HepG2 (cell line): ENCODE measurements around the gene SH3PXD2A. TPM values are rescaled to one million over a fixed set of nuclear protein-coding genes. Genes with fewer than 3 reads are reported as not detected.

Experiments
- ATAC-seq: fragments of 200-7000 bp; cut with Tn5 transposase; 3 replicates; pipeline ENCODE4 v1.9.1; 2020; ENCODE audit warnings: mild to moderate bottlenecking, moderate library complexity
- BruUV-seq: library from RNA; stranded (reverse); fragments of 400-500 nt; replicated peaks from 2 replicates; lab custom pipeline; 2021; lab: Mats Ljungman, UMichigan
- CTCF ChIA-PET: fragments of 300-600 bp; formaldehyde crosslinking; extraction: SDS; loops from one replicate; lab custom pipeline; 2021; ENCODE audit warnings: low total read pairs, inconsistent platforms, low intra/inter-chr PET ratio; lab: Yijun Ruan, JAX
- POLR2A ChIA-PET: fragments of 350-600 bp; sonication (Branson Sonifier 250); formaldehyde crosslinking; loops from one replicate; lab custom pipeline; 2020; ENCODE audit warnings: antibody characterized with exemption, inconsistent platforms; lab: Yijun Ruan, JAX
- DNase-seq: peaks from one replicate; pipeline ENCODE4 v3.0.0-alpha.2; 2015; ENCODE audit warnings: low spot score
- FAIRE-seq: peaks from 3 replicates; lab custom pipeline; 2011; peaks lifted over from hg19 to GRCh38; lab: Jason Lieb, UNC
- H2AFZ ChIP-seq: one replicate; pipeline ENCODE4 v1.6.1; 2011; ENCODE audit warnings: low read length, inconsistent platforms
- H3K27ac ChIP-seq: fragments of 300-600 bp; 3 replicates; pipeline ENCODE4 v1.8.0; 2011; ENCODE audit warnings: mixed run types, mild to moderate bottlenecking, mixed read lengths, low read length, inconsistent platforms; ENCODE audit not compliant: insufficient read depth; ENCODE audit errors: extremely low read length
- H3K27me3 ChIP-seq, 2 experiments: fragments of 200-600 bp in 1 of 2; 2 replicates in 1 of 2; 3 replicates in 1 of 2; pipeline versions ENCODE4 v1.6.0 to v1.8.0; 2011; ENCODE audit warnings: low read length in 2 of 2, mild to moderate bottlenecking in 2 of 2, moderate library complexity in 2 of 2, inconsistent platforms in 1 of 2; ENCODE audit not compliant: insufficient read depth in 2 of 2, control insufficient read depth in 1 of 2
- H3K36me3 ChIP-seq, 2 experiments: fragments of 200-600 bp in 1 of 2; replicated peaks in 1 of 2; 2 replicates in 1 of 2; 3 replicates in 1 of 2; pipeline versions ENCODE4 v1.5.1 to v1.8.0; 2011; ENCODE audit warnings: low read length in 2 of 2, inconsistent platforms in 1 of 2; ENCODE audit not compliant: insufficient read depth in 2 of 2, control insufficient read depth in 1 of 2
- H3K4me1 ChIP-seq: 2 replicates; pipeline ENCODE4 v1.5.1; 2012; ENCODE audit warnings: low read length, inconsistent platforms; ENCODE audit not compliant: insufficient read depth
- H3K4me2 ChIP-seq: 2 replicates; pipeline ENCODE4 v1.6.0; 2011; ENCODE audit warnings: low read depth, low read length, inconsistent platforms
- H3K4me3 ChIP-seq, 3 experiments: fragments of 200-600 bp in 1 of 3; sonication (generic), shearing (Covaris generic) in 1 of 3; replicated peaks in 1 of 3; 2 replicates each; pipeline ENCODE4 v1.5.1; 2011 to 2016; ENCODE audit warnings: low read length in 3 of 3, inconsistent platforms in 2 of 3, low read depth in 2 of 3, mild to moderate bottlenecking in 2 of 3, control low read depth in 1 of 3, mixed read lengths in 1 of 3; ENCODE audit not compliant: insufficient read depth in 1 of 3
- H3K79me2 ChIP-seq: one replicate; pipeline ENCODE4 v1.6.1; 2011; ENCODE audit warnings: low read length, inconsistent platforms; ENCODE audit not compliant: insufficient read depth
- H3K9ac ChIP-seq: 2 replicates; pipeline ENCODE4 v1.6.0; 2011; ENCODE audit warnings: mild to moderate bottlenecking, low read depth, low read length, inconsistent platforms; ENCODE audit not compliant: insufficient read depth
- H3K9me3 ChIP-seq: 2 replicates; pipeline ENCODE4 v1.5.1; 2012; ENCODE audit warnings: mild to moderate bottlenecking, low read length
- H4K20me1 ChIP-seq: 2 replicates; pipeline ENCODE4 v1.6.0; 2011; ENCODE audit warnings: inconsistent platforms, mild to moderate bottlenecking, low read length, moderate library complexity; ENCODE audit not compliant: insufficient read depth
- FOXP1 ChIP-seq, 2 experiments: fragments of 450-650 bp in 1 of 2; IDR thresholded peaks; 2 replicates each; pipeline ENCODE4 v1.6.1; 2017 to 2018; ENCODE audit warnings: antibody characterized with exemption in 1 of 2
- HNF1B ChIP-seq: sonication (generic); formaldehyde crosslinking; IDR thresholded peaks from 2 replicates; pipeline ENCODE4 v1.5.1; 2020; ENCODE audit warnings: mild to moderate bottlenecking, moderate library complexity, missing genetic modification reagents
- KAT2B ChIP-seq: fragments of 150-350 bp; IDR thresholded peaks from 2 replicates; pipeline ENCODE4 v1.6.1; 2014; ENCODE audit warnings: low read depth, low read length, borderline replicate concordance
- KDM6A ChIP-seq: IDR thresholded peaks from 2 replicates; pipeline ENCODE4 v1.6.1; 2016; ENCODE audit warnings: low read depth
- KLF12 ChIP-seq: sonication (generic); formaldehyde crosslinking; IDR thresholded peaks from 2 replicates; pipeline ENCODE4 v1.4.0; 2020; ENCODE audit warnings: missing genetic modification reagents, borderline replicate concordance
- NFE2L2 ChIP-seq: fragments of 150-350 bp; IDR thresholded peaks from 2 replicates; pipeline ENCODE4 v1.6.1; 2014; ENCODE audit warnings: low read length
- POLR2A ChIP-seq, 2 experiments: IDR thresholded peaks; 2 replicates each; pipeline ENCODE4 v1.6.1; 2011; ENCODE audit warnings: low read depth in 2 of 2, low read length in 2 of 2, mild to moderate bottlenecking in 1 of 2, moderate library complexity in 1 of 2; ENCODE audit not compliant: insufficient read depth in 1 of 2
- RXRA ChIP-seq: sonication (generic); formaldehyde crosslinking; IDR thresholded peaks from 2 replicates; pipeline ENCODE4 v1.5.1; 2020; ENCODE audit warnings: missing genetic modification reagents
- SNAI1 ChIP-seq: sonication (generic); formaldehyde crosslinking; IDR thresholded peaks from 2 replicates; pipeline ENCODE4 v1.5.0; 2020; ENCODE audit warnings: mild to moderate bottlenecking, missing genetic modification reagents, borderline replicate concordance
- ZNF335 ChIP-seq: sonication (generic); formaldehyde crosslinking; IDR thresholded peaks from 2 replicates; pipeline ENCODE4 v1.4.0; 2020; ENCODE audit warnings: missing genetic modification reagents
- ZNF501 ChIP-seq: sonication (generic); formaldehyde crosslinking; IDR thresholded peaks from 2 replicates; pipeline ENCODE4 v1.5.1; 2020; ENCODE audit warnings: mild to moderate bottlenecking, moderate library complexity, missing genetic modification reagents
- WGBS: methylation state at CpG from one replicate; pipeline ENCODE4 v1.1.6; 2017; ENCODE audit warnings: low lambda C conversion rate; 5-methylcytosine and 5-hydroxymethylcytosine counted together
- in situ Hi-C: cut with HindIII; loops from 2 replicates; pipeline ENCODE4 v1.10.0; 2017; ENCODE audit warnings: low pct_unique_long_range_greater_than_20kb; ENCODE audit not compliant: extremely low pct_ligation_motif_present
- intact Hi-C: fragments of 100-400 bp; cut with micrococcal nuclease; formaldehyde crosslinking; loops from one replicate; pipeline ENCODE4 v1.10.0; 2022; ENCODE audit not compliant: unreplicated experiment
- polyA plus RNA-seq, 8 experiments: library from polyadenylated mRNA; depleted of rRNA in 3 of 8; stranded (reverse) in 7 of 8; unstranded in 1 of 8; fragments of >200 nt; fragmentation: Illumina TruSeq in 4 of 8; extraction: Trizol in 4 of 8; gene quantifications; 2 replicates each; pipeline versions ENCODE4 v1.2.1 to v1.2.3, GENCODE V29; 2011 to 2016; ENCODE audit warnings: low read depth in 4 of 8, missing spikeins in 1 of 8, mixed read lengths in 1 of 8; ENCODE audit not compliant: insufficient read depth in 1 of 8
- total RNA-seq, 5 experiments: library from RNA; depleted of rRNA; stranded (reverse); fragments of >200 nt; fragmentation: Illumina TruSeq; extraction: Trizol; gene quantifications; 2 replicates each; pipeline ENCODE4 v1.2.3, GENCODE V29; 2016; ENCODE audit warnings: low read depth in 1 of 5
- TF ChIP-seq, protein P1 (sequence below): sonication (generic); formaldehyde crosslinking; IDR thresholded peaks from 2 replicates; pipeline ENCODE4 v1.4.0; 2020; ENCODE audit warnings: missing genetic modification reagents, borderline replicate concordance
- TF ChIP-seq, protein P2 (sequence below): fragments of 450-650 bp; IDR thresholded peaks from 2 replicates; pipeline ENCODE4 v1.6.1; 2016

Gene SH3PXD2A
- total and polyA plus RNA-seq, 2 of the 13 experiments (the other 11 are each of a cell fraction or from before 2014, with no cell fraction given): 11.1 to 11.3 TPM

DNA sequence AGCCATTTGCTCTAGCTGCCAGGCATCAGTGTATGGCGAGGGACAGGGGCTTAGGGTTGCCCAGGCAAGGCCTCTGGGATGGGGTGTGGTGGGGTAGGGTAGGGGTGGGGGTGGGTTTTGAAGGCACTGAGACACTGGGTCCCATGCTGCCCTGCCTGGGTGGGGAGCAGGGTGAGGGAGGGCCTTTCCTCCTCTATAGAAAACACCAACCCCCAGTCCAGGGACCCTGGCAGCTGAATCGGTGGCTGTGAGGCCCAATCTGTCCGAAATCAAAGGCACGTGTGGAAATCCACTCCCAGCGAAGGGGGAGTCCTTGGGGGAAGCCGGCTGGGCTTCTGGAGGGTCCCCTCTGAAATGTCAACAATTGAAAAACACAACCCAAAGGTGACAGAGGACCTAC, 255.5 kb downstream of the SH3PXD2A start:
- WGBS: 95% methylated on average over 6 of the region's 6 CpGs
- in situ Hi-C loops: loop anchor here (5.0 kb wide), 1 partner anchor 67 kb away; no protein-coding TSS in a partner anchor
- intact Hi-C loops: loop anchor here (10.0 kb wide), 1 partner anchor 115 kb away; no protein-coding TSS in a partner anchor
- Histone ChIP-seq H3K27ac (no peak overlapping the region), H3K9ac (no peak overlapping the region), H2AFZ (no peak overlapping the region), H3K4me3 (no peak overlapping the region), H4K20me1 (0 out of 2 replicates have a peak, but pooled peaks cover 3% of the 10 kb centered on the region), H3K9me3 (no peaks in the 10 kb centered on the region), H3K4me1 (no peaks in the 10 kb centered on the region), H3K4me2 (no peak overlapping the region), H3K27me3 (no peaks in the 10 kb centered on the region), H3K79me2 (no peaks in the 10 kb centered on the region), H3K36me3 (peaks cover 15 to 28% of the 10 kb centered on the region in 2 experiments; a peak in 4 of 5 replicates)
- no TSS peak for BruUV-seq
- TF ChIP-seq KLF12 (CRISPR knock-in tag) (no peak), POLR2A (IDR thresholded peaks at IDR 0.05; ENCODE audit: insufficient read depth in 1 of 2, low read depth in 2 of 2, low read length in 2 of 2) (peak in 1 of 2 experiments; percentile 18; a peak in 1 of 4 replicates)
- POLR2A ChIA-PET: no interaction called here
- ATAC-seq: no peak
- no peak for DNase-seq
- FAIRE-seq: no peak
- CTCF ChIA-PET: interaction anchor here (2.5 kb wide), 1 partner anchor 66 kb away, joined by 10 read pairs; no protein-coding TSS in a partner anchor

DNA sequence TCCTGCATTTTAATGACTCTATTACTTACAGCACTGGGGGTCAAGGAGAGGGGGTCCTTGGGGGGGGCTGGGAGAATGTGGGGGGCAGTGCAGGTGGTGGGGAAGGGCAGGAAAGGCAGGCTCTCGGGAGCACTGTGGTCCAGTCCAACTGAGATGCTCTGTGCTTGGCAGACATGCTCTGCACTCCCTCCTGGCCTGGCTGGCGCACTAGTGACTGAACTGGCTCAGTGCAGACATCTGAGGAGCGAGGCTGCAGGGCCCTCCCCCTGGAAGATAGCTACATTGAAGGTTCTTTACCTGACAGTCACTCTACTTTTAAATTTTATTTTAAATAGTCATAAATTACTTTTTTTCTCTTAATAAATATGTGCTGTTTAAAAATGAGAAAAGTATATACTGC, 256.2 kb downstream of the SH3PXD2A start:
- Histone ChIP-seq H3K4me1 (no peaks in the 10 kb centered on the region), H3K79me2 (no peaks in the 10 kb centered on the region), H3K27ac (no peak overlapping the region), H3K27me3 (no peaks in the 10 kb centered on the region), H3K4me2 (no peak overlapping the region), H3K4me3 (no peak overlapping the region), H3K36me3 (peaks cover 12 to 25% of the 10 kb centered on the region in 2 experiments; a peak in 4 of 5 replicates), H3K9me3 (no peaks in the 10 kb centered on the region), H3K9ac (no peak overlapping the region), H2AFZ (no peak overlapping the region), H4K20me1 (0 out of 2 replicates have a peak, but pooled peaks cover 3% of the 10 kb centered on the region)
- POLR2A ChIA-PET: no interaction called here
- intact Hi-C loops (loop anchor here (10.0 kb wide), 1 partner anchor 114 kb away; no protein-coding TSS in a partner anchor), in situ Hi-C loops (loop anchor here (5.0 kb wide), 1 partner anchor 68 kb away; no protein-coding TSS in a partner anchor)
- 88% methylated on average over 3 of the region's 3 CpGs for whole genome bisulfite sequencing
- no peak for FAIRE-seq
- DNase-seq: no peak
- no TSS peak for BruUV-seq
- peak; percentile 8; the same call in 1 of the 3 replicates for ATAC-seq
- CTCF ChIA-PET: interaction anchor here (1.3 to 2.5 kb wide), 3 partner anchors 67 to 286 kb away, joined by 5 to 18 read pairs (median 10); no protein-coding TSS in a partner anchor
- TF ChIP-seq SNAI1 (CRISPR knock-in tag) (no peak), KDM6A (CRISPR knock-in tag) (no peak), FOXP1 (IDR thresholded peaks at IDR 0.05) (no peak), FOXP1 (CRISPR knock-in tag; IDR thresholded peaks at IDR 0.05) (no peak), ZNF335 (CRISPR knock-in tag) (no peak), KAT2B (no peak), NFE2L2 (no peak), ZNF501 (CRISPR knock-in tag) (no peak), HNF1B (CRISPR knock-in tag) (no peak), RXRA (CRISPR knock-in tag) (no peak)
- TF ChIP-seq, protein P1, sequence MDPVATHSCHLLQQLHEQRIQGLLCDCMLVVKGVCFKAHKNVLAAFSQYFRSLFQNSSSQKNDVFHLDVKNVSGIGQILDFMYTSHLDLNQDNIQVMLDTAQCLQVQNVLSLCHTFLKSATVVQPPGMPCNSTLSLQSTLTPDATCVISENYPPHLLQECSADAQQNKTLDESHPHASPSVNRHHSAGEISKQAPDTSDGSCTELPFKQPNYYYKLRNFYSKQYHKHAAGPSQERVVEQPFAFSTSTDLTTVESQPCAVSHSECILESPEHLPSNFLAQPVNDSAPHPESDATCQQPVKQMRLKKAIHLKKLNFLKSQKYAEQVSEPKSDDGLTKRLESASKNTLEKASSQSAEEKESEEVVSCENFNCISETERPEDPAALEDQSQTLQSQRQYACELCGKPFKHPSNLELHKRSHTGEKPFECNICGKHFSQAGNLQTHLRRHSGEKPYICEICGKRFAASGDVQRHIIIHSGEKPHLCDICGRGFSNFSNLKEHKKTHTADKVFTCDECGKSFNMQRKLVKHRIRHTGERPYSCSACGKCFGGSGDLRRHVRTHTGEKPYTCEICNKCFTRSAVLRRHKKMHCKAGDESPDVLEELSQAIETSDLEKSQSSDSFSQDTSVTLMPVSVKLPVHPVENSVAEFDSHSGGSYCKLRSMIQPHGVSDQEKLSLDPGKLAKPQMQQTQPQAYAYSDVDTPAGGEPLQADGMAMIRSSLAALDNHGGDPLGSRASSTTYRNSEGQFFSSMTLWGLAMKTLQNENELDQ (CRISPR knock-in tag): no peak
- TF ChIP-seq, protein P2, sequence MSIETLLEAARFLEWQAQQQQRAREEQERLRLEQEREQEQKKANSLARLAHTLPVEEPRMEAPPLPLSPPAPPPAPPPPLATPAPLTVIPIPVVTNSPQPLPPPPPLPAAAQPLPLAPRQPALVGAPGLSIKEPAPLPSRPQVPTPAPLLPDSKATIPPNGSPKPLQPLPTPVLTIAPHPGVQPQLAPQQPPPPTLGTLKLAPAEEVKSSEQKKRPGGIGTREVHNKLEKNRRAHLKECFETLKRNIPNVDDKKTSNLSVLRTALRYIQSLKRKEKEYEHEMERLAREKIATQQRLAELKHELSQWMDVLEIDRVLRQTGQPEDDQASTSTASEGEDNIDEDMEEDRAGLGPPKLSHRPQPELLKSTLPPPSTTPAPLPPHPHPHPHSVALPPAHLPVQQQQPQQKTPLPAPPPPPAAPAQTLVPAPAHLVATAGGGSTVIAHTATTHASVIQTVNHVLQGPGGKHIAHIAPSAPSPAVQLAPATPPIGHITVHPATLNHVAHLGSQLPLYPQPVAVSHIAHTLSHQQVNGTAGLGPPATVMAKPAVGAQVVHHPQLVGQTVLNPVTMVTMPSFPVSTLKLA: no peak
